Epithelial cell of proximal tubule (primary cell): ENCODE data around the gene SYT14. TPM values are rescaled to one million over a fixed set of nuclear protein-coding genes. Genes with fewer than 3 reads are reported as not detected.

Experiments used
- DNase-seq: peaks from one replicate; pipeline ENCODE4 v3.0.0-alpha.2; 2011; ENCODE audit warnings: low read depth
- H3K4me3 ChIP-seq: 2 replicates; pipeline ENCODE4 v1.5.1; 2011; ENCODE audit warnings: low read depth, mild to moderate bottlenecking, low read length
- total RNA-seq: library from RNA; depleted of rRNA; stranded (reverse); fragments of >200 nt; gene quantifications from 2 replicates; pipeline ENCODE4 v1.2.3, GENCODE V29; 2015
- TF ChIP-seq, protein P1 (sequence below): conservative IDR thresholded peaks from 2 replicates; pipeline ENCODE4 v1.5.1; 2012; ENCODE audit warnings: low read depth, mild to moderate bottlenecking, low read length

The SYT14 gene
- total RNA-seq, 1 donor from 2014 or later: 3.9 TPM

DNA sequence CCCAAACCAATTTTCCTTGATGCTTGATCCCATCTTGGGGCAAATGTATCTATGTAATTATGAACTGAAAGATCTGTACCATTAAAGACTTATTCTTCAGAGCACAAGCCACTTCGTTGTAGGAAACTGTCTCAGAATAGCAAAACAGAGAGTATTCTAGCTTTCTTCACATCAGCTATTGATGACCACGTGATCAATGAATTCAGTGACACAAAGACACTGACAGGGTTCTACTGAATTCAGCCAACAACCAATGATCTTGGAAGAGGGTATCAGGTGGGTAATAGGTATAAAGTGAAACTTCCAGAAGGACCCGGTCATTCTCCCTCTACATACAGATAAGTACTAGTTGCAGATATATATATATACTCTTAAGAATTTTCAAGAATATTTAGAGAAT is 260.8 kb downstream of the SYT14 start:
- TF ChIP-seq, protein P1, sequence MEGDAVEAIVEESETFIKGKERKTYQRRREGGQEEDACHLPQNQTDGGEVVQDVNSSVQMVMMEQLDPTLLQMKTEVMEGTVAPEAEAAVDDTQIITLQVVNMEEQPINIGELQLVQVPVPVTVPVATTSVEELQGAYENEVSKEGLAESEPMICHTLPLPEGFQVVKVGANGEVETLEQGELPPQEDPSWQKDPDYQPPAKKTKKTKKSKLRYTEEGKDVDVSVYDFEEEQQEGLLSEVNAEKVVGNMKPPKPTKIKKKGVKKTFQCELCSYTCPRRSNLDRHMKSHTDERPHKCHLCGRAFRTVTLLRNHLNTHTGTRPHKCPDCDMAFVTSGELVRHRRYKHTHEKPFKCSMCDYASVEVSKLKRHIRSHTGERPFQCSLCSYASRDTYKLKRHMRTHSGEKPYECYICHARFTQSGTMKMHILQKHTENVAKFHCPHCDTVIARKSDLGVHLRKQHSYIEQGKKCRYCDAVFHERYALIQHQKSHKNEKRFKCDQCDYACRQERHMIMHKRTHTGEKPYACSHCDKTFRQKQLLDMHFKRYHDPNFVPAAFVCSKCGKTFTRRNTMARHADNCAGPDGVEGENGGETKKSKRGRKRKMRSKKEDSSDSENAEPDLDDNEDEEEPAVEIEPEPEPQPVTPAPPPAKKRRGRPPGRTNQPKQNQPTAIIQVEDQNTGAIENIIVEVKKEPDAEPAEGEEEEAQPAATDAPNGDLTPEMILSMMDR: no peak
- DNase-seq: no peak
- no peak overlapping the region for H3K4me3 ChIP-seq

DNA sequence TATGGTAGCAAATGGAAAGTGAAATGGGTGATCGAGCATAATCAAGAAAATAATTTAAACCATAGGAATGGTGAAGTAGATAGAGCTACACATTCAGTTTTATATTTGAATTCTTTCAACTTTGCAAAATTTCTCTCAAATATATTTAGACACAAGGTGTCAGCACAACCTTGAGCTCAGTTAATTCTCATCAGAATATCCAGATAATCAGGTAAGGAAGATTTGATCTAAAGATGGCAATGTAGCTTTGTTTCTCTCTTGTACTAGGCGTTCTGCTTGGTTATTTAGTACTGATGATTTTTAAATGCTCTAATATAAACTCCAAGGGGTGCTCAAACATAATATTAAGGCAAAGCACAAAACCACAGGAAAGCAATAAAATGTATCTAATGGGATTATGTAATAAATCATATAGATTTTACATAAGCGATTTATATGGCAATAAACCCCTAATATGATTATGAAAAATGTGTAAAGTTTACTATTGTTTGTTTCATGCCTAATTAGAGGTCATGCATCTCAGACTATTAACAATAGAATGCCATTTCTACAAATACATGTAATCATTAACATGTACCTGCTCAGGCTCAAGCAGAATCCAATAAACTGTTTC is 262.2 kb downstream of the SYT14 start:
- H3K4me3 ChIP-seq: no peak overlapping the region
- TF ChIP-seq, protein P1: peak; percentile 25
- DNase-seq: no peak

DNA sequence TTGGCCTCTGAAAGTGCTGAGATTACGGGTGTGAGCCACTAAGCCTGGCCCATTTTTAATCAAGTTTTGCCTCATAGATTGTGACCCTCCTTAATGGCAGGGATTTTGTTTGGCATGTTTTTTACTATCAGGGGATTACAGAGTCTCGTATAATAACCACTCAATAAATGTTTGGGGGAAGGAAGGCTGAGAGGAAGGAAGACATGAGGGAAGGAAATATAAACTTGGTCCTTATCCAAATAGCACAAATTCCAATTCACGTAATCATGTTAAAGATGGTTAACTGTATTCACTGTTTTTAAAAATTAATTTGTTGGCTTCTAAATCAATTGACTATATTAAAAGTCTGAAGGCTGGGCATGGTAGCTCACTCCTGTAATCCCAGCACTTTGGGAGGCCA is 263.7 kb downstream of the SYT14 start:
- no peak overlapping the region for H3K4me3 ChIP-seq
- no peak for DNase-seq
- TF ChIP-seq, protein P1: no peak

DNA sequence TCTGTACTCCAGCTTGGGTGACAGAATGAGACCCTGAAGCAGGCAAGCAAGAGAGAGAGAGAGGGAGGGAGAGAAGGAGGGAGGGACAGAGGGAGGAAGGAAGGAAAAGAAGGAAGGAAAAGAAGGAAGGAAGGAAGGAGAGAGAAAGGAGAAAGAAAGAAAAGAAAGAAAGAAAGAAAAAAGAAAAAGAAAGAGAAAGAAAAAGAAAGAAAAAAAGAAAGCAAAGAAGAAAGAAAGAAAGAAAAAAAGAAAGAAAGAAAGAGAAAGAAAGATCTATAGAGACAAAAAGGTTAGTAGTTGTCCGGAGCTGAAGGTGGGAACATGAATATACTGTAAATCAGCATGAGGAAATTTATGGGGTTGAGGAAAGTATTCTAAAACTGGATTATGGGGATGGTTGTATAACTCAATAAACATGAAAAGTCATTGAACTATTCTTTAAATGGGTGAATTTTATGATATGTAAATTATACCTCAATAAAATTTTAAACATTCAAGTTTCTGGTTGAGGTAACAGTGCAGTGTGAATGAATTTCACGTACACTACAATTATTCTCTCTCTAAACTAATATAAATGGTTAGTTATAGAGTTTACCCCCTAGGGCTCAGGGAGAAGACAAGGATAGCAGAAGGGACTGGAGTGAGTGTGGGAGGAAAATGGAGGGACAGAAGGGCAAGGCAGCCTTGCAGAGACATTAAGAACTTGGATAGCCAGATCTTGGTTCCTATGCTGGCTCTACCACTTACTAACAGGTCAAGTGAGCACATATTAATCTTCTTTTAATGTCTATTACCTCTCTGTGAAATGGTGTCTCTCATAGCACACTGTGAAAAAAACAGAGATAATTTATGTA is 269.8 kb downstream of the SYT14 start:
- no peak for DNase-seq
- TF ChIP-seq, protein P1: no peak
- H3K4me3 ChIP-seq: no peak overlapping the region

DNA sequence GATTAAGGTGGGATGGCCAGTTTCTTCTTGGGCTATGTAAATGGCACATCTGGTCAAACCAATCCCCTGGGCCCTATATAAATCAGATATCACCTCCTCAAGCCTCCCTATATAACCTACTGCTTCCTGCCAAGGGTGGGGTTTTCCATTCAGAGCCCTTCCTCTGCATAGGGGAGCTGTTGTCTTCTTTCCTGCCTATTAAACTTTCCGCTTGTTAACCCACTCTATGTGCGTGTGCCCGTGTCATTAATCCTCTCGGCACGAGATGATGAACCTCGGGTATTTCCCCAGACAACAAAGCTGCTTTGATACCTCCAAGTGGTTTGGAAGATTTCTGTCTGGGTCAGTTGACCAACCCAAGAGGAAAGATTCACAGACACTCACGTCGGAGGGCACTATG is 275.3 kb downstream of the SYT14 start:
- TF ChIP-seq, protein P1: no peak
- H3K4me3 ChIP-seq: no peak overlapping the region
- DNase-seq: no peak

DNA sequence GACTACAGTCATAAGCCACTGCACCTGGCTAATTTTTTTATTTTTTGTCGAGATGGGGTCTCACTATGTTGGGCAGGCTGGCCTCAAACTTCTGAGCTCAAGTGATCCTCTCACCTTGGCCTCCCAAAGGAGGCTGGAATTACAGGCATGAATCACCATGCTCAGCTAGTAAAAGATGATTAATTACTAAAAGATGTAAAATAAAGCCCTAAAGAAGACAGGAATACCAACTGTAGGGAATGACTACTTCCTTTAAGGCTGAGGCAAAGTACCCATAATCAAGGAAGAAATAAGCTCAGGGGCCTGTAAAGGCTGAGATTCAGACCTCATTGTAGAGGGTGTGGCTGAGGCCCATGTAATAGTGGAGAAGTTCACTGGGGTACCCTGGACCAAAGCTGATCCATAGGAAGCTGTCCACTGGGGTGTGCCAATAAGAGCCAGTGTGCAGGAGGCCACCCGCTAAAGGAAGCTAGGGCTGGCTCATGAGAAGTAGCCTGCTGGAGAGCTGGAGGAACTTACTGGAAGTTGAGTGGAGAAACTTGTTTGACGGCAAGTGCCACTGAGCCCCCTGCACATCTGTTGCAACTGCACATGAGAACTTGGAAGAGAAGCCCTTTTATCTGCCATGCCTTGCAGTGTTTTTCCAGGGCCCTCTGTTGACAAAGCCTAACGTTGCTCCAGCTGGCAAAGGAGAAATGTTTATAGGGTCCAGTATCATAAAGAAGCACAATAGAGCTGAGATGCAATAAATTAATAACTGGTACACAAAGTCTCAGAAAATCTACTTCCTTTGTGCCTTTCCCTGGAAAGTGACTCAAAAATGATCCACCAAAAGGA is 276.8 kb downstream of the SYT14 start:
- DNase-seq: no peak
- TF ChIP-seq, protein P1: no peak

More for the DNA sequence above, 276.8 kb downstream of the SYT14 start:
- H3K4me3 ChIP-seq: no peak overlapping the region
